K562 (cell line): ENCODE measurements around the gene GOLPH3. TPM values are rescaled to one million over a fixed set of nuclear protein-coding genes. Genes with fewer than 3 reads are reported as not detected.

Source experiments
- ATAC-seq: fragments of 200-7000 bp; cut with Tn5 transposase; 3 replicates; pipeline ENCODE4 v1.9.1; 2020; ENCODE audit warnings: moderate library complexity
- BruUV-seq: library from RNA; stranded (reverse); fragments of 400-500 nt; replicated peaks from 2 replicates; lab custom pipeline; 2021; lab: Mats Ljungman, UMichigan
- CTCF ChIA-PET: fragments of 300-600 bp; formaldehyde crosslinking; extraction: SDS; loops from one replicate; lab custom pipeline; 2021; ENCODE audit warnings: low intra/inter-chr PET ratio; lab: Yijun Ruan, JAX
- POLR2A ChIA-PET: fragments of 300-600, 350-650 bp; sonication (Branson Sonifier 250); formaldehyde crosslinking; extraction: SDS; loops from one replicate; lab custom pipeline; 2021; ENCODE audit warnings: antibody characterized with exemption, inconsistent platforms; lab: Yijun Ruan, JAX
- DNase-seq, 4 experiments: peaks; one replicate each; pipeline versions ENCODE4 v3.0.0 to v3.0.0-alpha.2; 2011 to 2018; ENCODE audit warnings: low spot score in 3 of 4, mixed read lengths in 3 of 4; ENCODE audit errors: extremely low read depth in 1 of 4
- FAIRE-seq: peaks from 2 replicates; lab custom pipeline; 2011; peaks lifted over from hg19 to GRCh38; lab: Jason Lieb, UNC
- H2AFZ ChIP-seq: 2 replicates; pipeline ENCODE4 v1.6.0; 2011; ENCODE audit warnings: low read depth, low read length, control low read depth, inconsistent platforms
- H3K27ac ChIP-seq: fragments of 200-600 bp; 3 replicates; pipeline ENCODE4 v1.8.0; 2011; ENCODE audit warnings: low read depth, mild to moderate bottlenecking, control low read depth, inconsistent platforms, low read length, moderate library complexity, mixed read lengths; ENCODE audit errors: extremely low read depth
- H3K27me3 ChIP-seq, 2 experiments: fragments of 300-600 bp in 1 of 2; 2 replicates in 1 of 2; 3 replicates in 1 of 2; pipeline versions ENCODE4 v1.6.0 to v1.8.0; 2011; ENCODE audit warnings: inconsistent platforms in 2 of 2, low read length in 2 of 2, mild to moderate bottlenecking in 1 of 2, mixed read lengths in 1 of 2, moderate library complexity in 1 of 2; ENCODE audit not compliant: control insufficient read depth in 2 of 2, insufficient read depth in 2 of 2
- H3K36me3 ChIP-seq: fragments of 300-600 bp; 3 replicates; pipeline ENCODE4 v1.8.0; 2011; ENCODE audit warnings: mild to moderate bottlenecking, low read length, inconsistent platforms; ENCODE audit not compliant: control insufficient read depth, insufficient read depth
- H3K4me1 ChIP-seq, 2 experiments: fragments of 200-600 bp in 1 of 2; replicated peaks in 1 of 2; 2 replicates in 1 of 2; 3 replicates in 1 of 2; pipeline versions ENCODE4 v1.5.1 to v1.8.0; 2011; ENCODE audit warnings: inconsistent platforms in 2 of 2, low read length in 2 of 2, mild to moderate bottlenecking in 1 of 2, mixed read lengths in 1 of 2, moderate library complexity in 1 of 2; ENCODE audit not compliant: control insufficient read depth in 2 of 2, insufficient read depth in 2 of 2
- H3K4me2 ChIP-seq: 2 replicates; pipeline ENCODE4 v1.6.1; 2011; ENCODE audit warnings: low read length, control low read depth, inconsistent platforms, mixed read lengths; ENCODE audit not compliant: insufficient read depth
- H3K4me3 ChIP-seq: fragments of 200-600 bp; sonication (generic), shearing (Covaris generic); 2 replicates; pipeline ENCODE4 v1.5.1; 2016; ENCODE audit warnings: control low read depth, inconsistent platforms
- H3K79me2 ChIP-seq: fragments of 200-600 bp; 3 replicates; pipeline ENCODE4 v1.8.0; 2011; ENCODE audit warnings: low read length, inconsistent platforms; ENCODE audit not compliant: control insufficient read depth, insufficient read depth
- H3K9ac ChIP-seq, 2 experiments: 2 replicates each; pipeline versions ENCODE4 v1.6.0 to v1.6.1; 2011; ENCODE audit warnings: low read depth in 2 of 2, low read length in 2 of 2, control low read depth in 1 of 2, inconsistent platforms in 1 of 2, mild to moderate bottlenecking in 1 of 2, mixed read lengths in 1 of 2; ENCODE audit not compliant: insufficient read depth in 1 of 2
- H3K9me1 ChIP-seq: one replicate; pipeline ENCODE4 v1.6.0; 2011; ENCODE audit warnings: inconsistent platforms, mild to moderate bottlenecking, low read length, moderate library complexity; ENCODE audit not compliant: control insufficient read depth, insufficient read depth
- H3K9me3 ChIP-seq: replicated peaks from 2 replicates; pipeline ENCODE4 v1.5.1; 2011; ENCODE audit warnings: low read depth, low read length, inconsistent platforms; ENCODE audit not compliant: control insufficient read depth, insufficient read depth
- H4K20me1 ChIP-seq: replicated peaks from 2 replicates; pipeline ENCODE4 v1.6.1; 2011; ENCODE audit warnings: low read length, inconsistent platforms, mixed read lengths; ENCODE audit not compliant: control insufficient read depth, insufficient read depth
- CSDE1 ChIP-seq, 2 experiments: fragments of 450-650 bp; IDR thresholded peaks; 2 replicates each; pipeline ENCODE4 v1.6.1; 2016; ENCODE audit warnings: mild to moderate bottlenecking in 1 of 2
- EZH2 ChIP-seq: IDR thresholded peaks from 2 replicates; pipeline ENCODE4 v1.6.1; 2012; ENCODE audit warnings: low read depth, mild to moderate bottlenecking, inconsistent platforms, low read length, borderline replicate concordance
- GABPA ChIP-seq: fragments of 200-800 bp; sonication (Bioruptor generic); conservative IDR thresholded peaks from 2 replicates; pipeline ENCODE4 v1.6.1; 2016; ENCODE audit warnings: low read depth, missing genetic modification characterization, missing compliant biosample characterization
- HDAC8 ChIP-seq: fragments of 450-650 bp; IDR thresholded peaks from 2 replicates; pipeline ENCODE4 v1.6.1; 2016; ENCODE audit warnings: mild to moderate bottlenecking, missing genetic modification characterization, moderate library complexity, missing compliant biosample characterization
- HDGF ChIP-seq: fragments of 450-650 bp; IDR thresholded peaks from 2 replicates; pipeline ENCODE4 v1.6.1; 2016
- PML ChIP-seq: IDR thresholded peaks from 2 replicates; pipeline ENCODE4 v1.6.1; 2012; ENCODE audit warnings: low read length, inconsistent platforms
- POLR2A ChIP-seq: fragments of 450-650 bp; conservative IDR thresholded peaks from 2 replicates; pipeline ENCODE4 v1.6.1; 2016
- POLR2G ChIP-seq: fragments of 200-400 bp; formaldehyde crosslinking; IDR thresholded peaks from 2 replicates; pipeline ENCODE4 v1.6.1; 2017; ENCODE audit warnings: low read depth, mild to moderate bottlenecking, antibody characterized with exemption, low read length, moderate library complexity
- RBM17 ChIP-seq: fragments of 200-400 bp; formaldehyde crosslinking; IDR thresholded peaks from 2 replicates; pipeline ENCODE4 v1.6.1; 2017; ENCODE audit warnings: low read depth, mild to moderate bottlenecking, low read length, borderline replicate concordance
- SMARCA5 ChIP-seq: fragments of 450-650 bp; IDR thresholded peaks from 2 replicates; pipeline ENCODE4 v1.6.1; 2016
- TCF7L2 ChIP-seq: fragments of 150-350 bp; IDR thresholded peaks from 2 replicates; pipeline ENCODE4 v1.6.1; 2016; ENCODE audit warnings: low read depth, mild to moderate bottlenecking, low read length, moderate library complexity
- THRAP3 ChIP-seq: fragments of 450-650 bp; IDR thresholded peaks from 2 replicates; pipeline ENCODE4 v1.6.1; 2016; ENCODE audit warnings: mild to moderate bottlenecking, inconsistent platforms, borderline replicate concordance
- ZNF699 ChIP-seq: fragments of 250-450 bp; sonication (Bioruptor Pico); IDR thresholded peaks from 2 replicates; pipeline ENCODE4 v1.8.0; 2021; ENCODE audit warnings: mild to moderate bottlenecking, moderate library complexity; ENCODE audit not compliant: insufficient replicate concordance
- ZNF76 ChIP-seq: fragments of 250-450 bp; sonication (Bioruptor Pico); IDR thresholded peaks from 2 replicates; pipeline ENCODE4 v1.4.0; 2020; ENCODE audit warnings: mild to moderate bottlenecking, moderate library complexity, borderline replicate concordance
- WGBS: fragments of 100-300 bp; shearing (Covaris generic); methylation state at CpG from one replicate; pipeline ENCODE4 v1.1.6; 2016; ENCODE audit warnings: low coverage, mixed read lengths; ENCODE audit not compliant: insufficient coverage; ENCODE audit errors: missing lambda C conversion rate; 5-methylcytosine and 5-hydroxymethylcytosine counted together
- in situ Hi-C: fragments of 300-500 bp; cut with MboI; formaldehyde crosslinking; loops from 4 replicates; pipeline ENCODE4 v1.15.0; 2018; ENCODE audit warnings: inconsistent platforms, mixed read lengths
- intact Hi-C: fragments of 100-400 bp; cut with micrococcal nuclease; formaldehyde crosslinking; loops from 2 replicates; pipeline ENCODE4 v1.14.2; 2022
- polyA plus RNA-seq, 8 experiments: library from polyadenylated mRNA; depleted of rRNA in 4 of 8; stranded (reverse) in 5 of 8; unstranded in 3 of 8; fragments of >200 nt; fragmentation: Nextera tagmentation in 2 of 8; fragmentation: Illumina TruSeq in 1 of 8; extraction: Ambion mirVana in 2 of 8; extraction: Trizol in 1 of 8; gene quantifications; 2 replicates each; pipeline versions ENCODE4 v1.2.1 to v1.2.3, GENCODE V29; 2011 to 2014; ENCODE audit warnings: inconsistent platforms in 1 of 8, missing spikeins in 1 of 8
- total RNA-seq, 7 experiments: library from RNA; depleted of rRNA in 6 of 7; stranded (reverse); fragments of >200 nt in 6 of 7; fragmentation: Illumina TruSeq in 2 of 7; extraction: Trizol in 2 of 7; gene quantifications; 2 replicates each; pipeline versions ENCODE4 v1.2.1 to v1.2.3, GENCODE V29; 2011 to 2021; ENCODE audit warnings: low replicate concordance in 1 of 7
- TF ChIP-seq, protein P1 (sequence below): sonication (generic); formaldehyde crosslinking; IDR thresholded peaks from 2 replicates; pipeline ENCODE4 v1.8.1; 2023; ENCODE audit warnings: mild to moderate bottlenecking, missing genetic modification reagents
- TF ChIP-seq, protein P2 (sequence below): fragments of 450-650 bp; formaldehyde crosslinking; IDR thresholded peaks from 2 replicates; pipeline ENCODE4 v1.4.0; 2022; ENCODE audit warnings: mild to moderate bottlenecking, moderate library complexity

Gene GOLPH3
- total and polyA plus RNA-seq, 9 of the 15 experiments (the other 6 are each of a cell fraction or from before 2014, with no cell fraction given): 18.8 to 94.6 (median 55.1) TPM

DNA sequence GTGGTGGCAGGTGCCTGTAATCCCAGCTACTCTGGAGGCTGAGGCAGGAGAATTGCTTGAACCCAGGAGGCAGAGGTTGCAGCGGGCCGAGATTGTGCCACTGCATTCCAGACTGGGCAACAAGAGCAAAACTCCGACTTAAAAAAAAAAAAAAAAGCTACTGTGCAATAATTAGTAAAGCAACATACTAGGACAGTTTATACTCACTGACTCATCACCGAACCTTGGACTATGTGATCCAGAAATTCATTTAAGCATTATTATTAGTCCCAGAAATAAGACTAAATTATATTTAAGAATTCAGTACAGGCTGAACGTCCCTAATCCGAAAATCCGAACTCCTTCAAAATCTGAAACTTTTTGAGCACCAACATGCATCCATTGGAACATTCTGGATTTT is 37.8 kb downstream of the GOLPH3 start:
- H4K20me1 ChIP-seq: no peaks in the 10 kb centered on the region
- H3K79me2 ChIP-seq: peaks cover 54% of the 10 kb centered on the region
- H3K4me3 ChIP-seq: no peak overlapping the region
- ATAC-seq (no peak), DNase-seq (no peak), FAIRE-seq (no peak)
- no peaks in the 10 kb centered on the region for H3K4me1 ChIP-seq
- no peaks in the 10 kb centered on the region for H3K27me3 ChIP-seq
- no peak overlapping the region for H3K27ac ChIP-seq
- peaks cover 56% of the 10 kb centered on the region for H3K36me3 ChIP-seq
- H2AFZ ChIP-seq: no peak overlapping the region
- no peak overlapping the region for H3K4me2 ChIP-seq
- H3K9me3 ChIP-seq: no peaks in the 10 kb centered on the region
- BruUV-seq: no TSS peak
- ChIA-PET CTCF (no interaction called here), POLR2A (no interaction called here)
- in situ Hi-C loops (no loop called here), intact Hi-C loops (no loop called here)
- no peak overlapping the region for H3K9ac ChIP-seq
- TF ChIP-seq POLR2G (0 out of 2 replicates have a peak, but pooled peaks have one; percentile 19), TCF7L2 (no peak), ZNF76 (CRISPR knock-in tag) (no peak), RBM17 (no peak), PML (no peak), SMARCA5 (no peak), HDAC8 (no peak), THRAP3 (no peak), POLR2A (0 out of 2 replicates have a peak, but pooled peaks have one; percentile 4), HDGF (no peak), EZH2 (no peak), GABPA (no peak), ZNF699 (CRISPR knock-in tag) (no peak), CSDE1 (IDR thresholded peaks at IDR 0.05) (no peak)
- TF ChIP-seq, protein P1, sequence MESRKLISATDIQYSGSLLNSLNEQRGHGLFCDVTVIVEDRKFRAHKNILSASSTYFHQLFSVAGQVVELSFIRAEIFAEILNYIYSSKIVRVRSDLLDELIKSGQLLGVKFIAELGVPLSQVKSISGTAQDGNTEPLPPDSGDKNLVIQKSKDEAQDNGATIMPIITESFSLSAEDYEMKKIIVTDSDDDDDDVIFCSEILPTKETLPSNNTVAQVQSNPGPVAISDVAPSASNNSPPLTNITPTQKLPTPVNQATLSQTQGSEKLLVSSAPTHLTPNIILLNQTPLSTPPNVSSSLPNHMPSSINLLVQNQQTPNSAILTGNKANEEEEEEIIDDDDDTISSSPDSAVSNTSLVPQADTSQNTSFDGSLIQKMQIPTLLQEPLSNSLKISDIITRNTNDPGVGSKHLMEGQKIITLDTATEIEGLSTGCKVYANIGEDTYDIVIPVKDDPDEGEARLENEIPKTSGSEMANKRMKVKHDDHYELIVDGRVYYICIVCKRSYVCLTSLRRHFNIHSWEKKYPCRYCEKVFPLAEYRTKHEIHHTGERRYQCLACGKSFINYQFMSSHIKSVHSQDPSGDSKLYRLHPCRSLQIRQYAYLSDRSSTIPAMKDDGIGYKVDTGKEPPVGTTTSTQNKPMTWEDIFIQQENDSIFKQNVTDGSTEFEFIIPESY: no peak
- TF ChIP-seq, protein P2, sequence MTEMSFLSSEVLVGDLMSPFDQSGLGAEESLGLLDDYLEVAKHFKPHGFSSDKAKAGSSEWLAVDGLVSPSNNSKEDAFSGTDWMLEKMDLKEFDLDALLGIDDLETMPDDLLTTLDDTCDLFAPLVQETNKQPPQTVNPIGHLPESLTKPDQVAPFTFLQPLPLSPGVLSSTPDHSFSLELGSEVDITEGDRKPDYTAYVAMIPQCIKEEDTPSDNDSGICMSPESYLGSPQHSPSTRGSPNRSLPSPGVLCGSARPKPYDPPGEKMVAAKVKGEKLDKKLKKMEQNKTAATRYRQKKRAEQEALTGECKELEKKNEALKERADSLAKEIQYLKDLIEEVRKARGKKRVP (CRISPR knock-in tag): no peak
- 96% methylated on average over 5 of the region's 7 CpGs for WGBS
- H3K9me1 ChIP-seq: no peaks in the 10 kb centered on the region
